Measurements from ENCODE around the gene SLC23A2.

DNA sequence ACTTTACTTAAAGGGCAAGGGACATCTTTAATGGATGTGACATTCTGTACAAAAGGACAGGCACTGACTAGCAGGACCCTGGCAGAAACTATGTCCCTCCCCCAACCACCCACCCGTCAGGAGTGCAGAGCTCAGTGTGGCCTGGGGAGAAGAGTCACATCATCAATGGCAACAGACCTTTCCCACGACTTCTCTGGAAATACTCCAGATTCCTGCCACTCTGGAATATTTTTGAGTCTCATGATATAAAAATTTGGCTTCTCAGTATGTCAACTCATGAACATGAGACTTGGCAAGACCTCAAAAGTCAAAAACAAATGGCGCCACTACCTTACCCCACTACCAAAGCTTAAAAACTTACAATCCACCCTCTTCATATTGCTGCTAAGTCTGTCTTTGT lies 118.3 kb downstream of the SLC23A2 start:
- TF ChIP-seq EZH2 (IDR thresholded peaks at IDR 0.05): no peak
- no peak for TF ChIP-seq POLR2AphosphoS5 (IDR thresholded peaks at IDR 0.05; ENCODE audit: borderline replicate concordance, low read depth, low read length)

All from SK-N-MC (cell line).